H9 (cell line): Measurements from ENCODE around the gene IFT172. TPM values are rescaled to one million over a fixed set of nuclear protein-coding genes. Genes with fewer than 3 reads are reported as not detected.

Source experiments
- DNase-seq: peaks from one replicate; pipeline ENCODE4 v3.0.0-alpha.2; 2017
- H2AFZ ChIP-seq: one replicate; pipeline ENCODE4 v1.6.1; 2013; ENCODE audit warnings: mild to moderate bottlenecking, low read length, control low read depth, moderate library complexity
- H2AK5ac ChIP-seq: 2 replicates; pipeline ENCODE4 v1.6.1; 2013; ENCODE audit warnings: low read length, control low read depth, mixed read lengths; ENCODE audit not compliant: insufficient read length
- H2BK120ac ChIP-seq: one replicate; pipeline ENCODE4 v1.6.1; 2013; ENCODE audit warnings: low read depth, mild to moderate bottlenecking, low read length, control low read depth, inconsistent platforms; ENCODE audit not compliant: poor library complexity, severe bottlenecking
- H2BK12ac ChIP-seq: 2 replicates; pipeline ENCODE4 v1.6.1; 2013; ENCODE audit warnings: low read length, control low read depth, mixed read lengths, low read depth; ENCODE audit not compliant: insufficient read length
- H2BK15ac ChIP-seq: 2 replicates; pipeline ENCODE4 v1.6.1; 2013; ENCODE audit warnings: low read depth, low read length, control low read depth
- H2BK20ac ChIP-seq: one replicate; pipeline ENCODE4 v1.6.1; 2013; ENCODE audit warnings: low read depth, mild to moderate bottlenecking, low read length, control low read depth, inconsistent platforms; ENCODE audit not compliant: poor library complexity, severe bottlenecking
- H2BK5ac ChIP-seq: 2 replicates; pipeline ENCODE4 v1.6.1; 2013; ENCODE audit warnings: low read length, control low read depth, mixed read lengths; ENCODE audit not compliant: insufficient read length
- H3K14ac ChIP-seq: 2 replicates; pipeline ENCODE4 v1.6.1; 2013; ENCODE audit warnings: low read length, control low read depth; ENCODE audit not compliant: insufficient read depth
- H3K18ac ChIP-seq: 2 replicates; pipeline ENCODE4 v1.6.1; 2013; ENCODE audit warnings: low read depth, mild to moderate bottlenecking, mixed read lengths, low read length, control low read depth; ENCODE audit not compliant: insufficient read length
- H3K23ac ChIP-seq: 2 replicates; pipeline ENCODE4 v1.6.1; 2013; ENCODE audit warnings: low read length, control low read depth, mixed read lengths, low read depth; ENCODE audit not compliant: insufficient read length
- H3K23me2 ChIP-seq: 2 replicates; pipeline ENCODE4 v1.6.1; 2013; ENCODE audit warnings: low read depth, mild to moderate bottlenecking, mixed read lengths, low read length, control low read depth; ENCODE audit not compliant: insufficient read length, poor library complexity, severe bottlenecking
- H3K27ac ChIP-seq: 2 replicates; pipeline ENCODE4 v1.5.1; 2013; ENCODE audit warnings: low read length, control low read depth, mixed read lengths, low read depth; ENCODE audit not compliant: insufficient read length
- H3K27me3 ChIP-seq: 2 replicates; pipeline ENCODE4 v1.6.1; 2013; ENCODE audit warnings: low read length, control low read depth, inconsistent platforms; ENCODE audit not compliant: insufficient read depth
- H3K4ac ChIP-seq: 2 replicates; pipeline ENCODE4 v1.6.1; 2013; ENCODE audit warnings: low read depth, mild to moderate bottlenecking, control low read depth, inconsistent platforms, low read length, moderate library complexity
- H3K4me1 ChIP-seq: 2 replicates; pipeline ENCODE4 v1.6.1; 2013; ENCODE audit warnings: low read length, control low read depth, inconsistent platforms; ENCODE audit not compliant: insufficient read depth
- H3K4me2 ChIP-seq: 2 replicates; pipeline ENCODE4 v1.6.1; 2013; ENCODE audit warnings: low read length, control low read depth, mixed read lengths; ENCODE audit not compliant: insufficient read length, insufficient read depth
- H3K56ac ChIP-seq: 2 replicates; pipeline ENCODE4 v1.6.1; 2013; ENCODE audit warnings: low read depth, mild to moderate bottlenecking, mixed read lengths, low read length, control low read depth; ENCODE audit not compliant: insufficient read length
- H3K79me1 ChIP-seq: 2 replicates; pipeline ENCODE4 v1.6.1; 2013; ENCODE audit warnings: low read depth, mild to moderate bottlenecking, moderate library complexity, low read length, control low read depth, inconsistent platforms; ENCODE audit not compliant: insufficient read depth, poor library complexity, severe bottlenecking
- H3K79me2 ChIP-seq: 2 replicates; pipeline ENCODE4 v1.6.1; 2013; ENCODE audit warnings: low read length, control low read depth, inconsistent platforms; ENCODE audit not compliant: insufficient read depth
- H3K9ac ChIP-seq: 2 replicates; pipeline ENCODE4 v1.6.1; 2013; ENCODE audit warnings: low read length, control low read depth, mixed read lengths; ENCODE audit not compliant: insufficient read length; ENCODE audit errors: extremely low read depth
- H3K9me3 ChIP-seq: one replicate; pipeline ENCODE4 v1.6.1; 2013; ENCODE audit warnings: low read depth, low read length, inconsistent platforms; ENCODE audit not compliant: control insufficient read depth
- H3T11ph ChIP-seq: one replicate; pipeline ENCODE4 v1.6.1; 2013; ENCODE audit warnings: mild to moderate bottlenecking, low read length, control low read depth, inconsistent platforms
- H4K20me1 ChIP-seq: one replicate; pipeline ENCODE4 v1.6.1; 2013; ENCODE audit not compliant: control insufficient read depth, insufficient read length, insufficient read depth
- H4K5ac ChIP-seq: 2 replicates; pipeline ENCODE4 v1.6.1; 2013; ENCODE audit warnings: low read depth, mild to moderate bottlenecking, mixed read lengths, low read length, control low read depth; ENCODE audit not compliant: insufficient read length
- H4K8ac ChIP-seq: replicated peaks from 2 replicates; pipeline ENCODE4 v1.6.1; 2013; ENCODE audit warnings: low read length, control low read depth, mixed read lengths, low read depth; ENCODE audit not compliant: insufficient read length
- H4K91ac ChIP-seq: 2 replicates; pipeline ENCODE4 v1.6.1; 2013; ENCODE audit warnings: low read depth, mild to moderate bottlenecking, moderate library complexity, mixed read lengths, low read length, control low read depth; ENCODE audit not compliant: insufficient read length
- H3K27ac Mint-ChIP-seq, 3 experiments: 2 replicates in 2 of 3; 3 replicates in 1 of 3; pipeline ENCODE4 v1.8.0; 2020 to 2021; ENCODE audit warnings: mixed read lengths in 3 of 3, mild to moderate bottlenecking in 1 of 3, moderate library complexity in 1 of 3
- H3K27me3 Mint-ChIP-seq: 2 replicates; pipeline ENCODE4 v1.8.0; 2021; ENCODE audit warnings: low read depth, mild to moderate bottlenecking, moderate library complexity, mixed read lengths
- H3K36me3 Mint-ChIP-seq, 3 experiments: 2 replicates in 2 of 3; 3 replicates in 1 of 3; pipeline ENCODE4 v1.8.0; 2020 to 2021; ENCODE audit warnings: low read depth in 3 of 3, mixed read lengths in 3 of 3; ENCODE audit not compliant: insufficient read depth in 1 of 3
- H3K4me1 Mint-ChIP-seq, 2 experiments: 2 replicates each; pipeline ENCODE4 v1.8.0; 2020; ENCODE audit warnings: mixed read lengths in 2 of 2
- H3K4me3 Mint-ChIP-seq, 2 experiments: 2 replicates in 1 of 2; 3 replicates in 1 of 2; pipeline ENCODE4 v1.8.0; 2020 to 2021; ENCODE audit warnings: mild to moderate bottlenecking in 2 of 2, mixed read lengths in 2 of 2, moderate library complexity in 1 of 2
- H3K9me3 Mint-ChIP-seq, 2 experiments: 2 replicates in 1 of 2; 3 replicates in 1 of 2; pipeline ENCODE4 v1.8.0; 2020; ENCODE audit warnings: mild to moderate bottlenecking in 2 of 2, mixed read lengths in 2 of 2, moderate library complexity in 1 of 2
- CTCF ChIP-seq: fragments of 200-600 bp; sonication (generic); conservative IDR thresholded peaks from 3 replicates; pipeline ENCODE4 v1.8.0; 2021; ENCODE audit warnings: antibody characterized with exemption, mild to moderate bottlenecking
- WGBS: extraction: QIAGEN DNeasy Blood & Tissue Kit; methylation state at CpG from one replicate; pipeline ENCODE4 v1.1.7; 2013; ENCODE audit warnings: missing lambda C conversion rate, low lambda C conversion rate, mixed read lengths; ENCODE audit not compliant: insufficient read length; ENCODE audit errors: extremely low coverage; 5-methylcytosine and 5-hydroxymethylcytosine counted together
- total RNA-seq: library from RNA; stranded (reverse); gene quantifications from 2 replicates; pipeline ENCODE4 v1.2.1, GENCODE V29; 2021

IFT172 gene
- total RNA-seq, 1 experiment from 2014 or later: 15.5 TPM

- no peak overlapping the region for H4K5ac ChIP-seq
- no peak overlapping the region for H3K9ac ChIP-seq
- H4K91ac ChIP-seq: no peak overlapping the region
- H3K23ac ChIP-seq: no peak overlapping the region
- no peaks in the 10 kb centered on the region for H3K23me2 ChIP-seq
- no peak overlapping the region for H3K18ac ChIP-seq
- H2BK5ac ChIP-seq: no peak overlapping the region
- no peak overlapping the region for H3T11ph ChIP-seq
- H2AK5ac ChIP-seq: no peak overlapping the region
- no peak overlapping the region for H3K56ac ChIP-seq
- no peak overlapping the region for H4K8ac ChIP-seq
- no peak overlapping the region for H3K27ac ChIP-seq
- H2BK15ac ChIP-seq: no peak overlapping the region
- H3K27me3 Mint-ChIP-seq: peaks cover 3% of the 10 kb centered on the region
- H3K9me3 ChIP-seq: no peaks in the 10 kb centered on the region
- no peaks in the 10 kb centered on the region for H3K4me1 ChIP-seq
- no peak for DNase-seq
- H3K27ac Mint-ChIP-seq: no peak overlapping the region; a peak in 1 of 7 replicates
- no peaks in the 10 kb centered on the region; a peak in 1 of 5 replicates for H3K9me3 Mint-ChIP-seq
- H4K20me1 ChIP-seq: no peaks in the 10 kb centered on the region
- H3K79me2 ChIP-seq: no peaks in the 10 kb centered on the region
- WGBS: no CpG with 5 or more reads among the region's 6 CpGs
- no peak overlapping the region for H3K4ac ChIP-seq
- H2BK20ac ChIP-seq: no peak overlapping the region
- H2AFZ ChIP-seq: no peak overlapping the region
- no peaks in the 10 kb centered on the region for H3K27me3 ChIP-seq
- H2BK12ac ChIP-seq: no peak overlapping the region
- no peak overlapping the region for H3K14ac ChIP-seq
- H3K36me3 Mint-ChIP-seq: no peaks in the 10 kb centered on the region
- no peak overlapping the region for H3K4me3 Mint-ChIP-seq
- H2BK120ac ChIP-seq: no peak overlapping the region
- no peaks in the 10 kb centered on the region for H3K79me1 ChIP-seq
- no peak overlapping the region for H3K4me2 ChIP-seq
- no peak for TF ChIP-seq CTCF
- peaks cover 10 to 11% of the 10 kb centered on the region in 2 experiments for H3K4me1 Mint-ChIP-seq
Observed at GRCh38 chr2:27506587-27506986, 17.0 kb upstream of the IFT172 start.
